Spleen (tissue), 7 donors: ENCODE results near the gene WDR86.

ENCODE experiments used
- POLR2A ChIP-seq, 3 donors: fragments of 450-650 bp; IDR thresholded peaks; one replicate each; pipeline ENCODE4 v1.5.1; 2017; ENCODE audit warnings: antibody characterized with exemption in 3 of 3, mild to moderate bottlenecking in 1 of 3
- TF ChIP-seq, protein P1 (sequence below), 11 experiments: fragments of 200-600 bp in 7 of 11; fragments of 450-650 bp in 4 of 11; sonication (generic) in 4 of 11; IDR thresholded peaks in 8 of 11; conservative IDR thresholded peaks in 3 of 11; 1 replicate in 7 of 11; 2 replicates in 4 of 11; pipeline versions ENCODE4 v1.4.0 to v1.8.0; 2016 to 2021; ENCODE audit warnings: antibody characterized with exemption in 11 of 11, inconsistent platforms in 4 of 11, mild to moderate bottlenecking in 1 of 11
- donor health status: DM: no; HTN: no; CAD: no; lungs with moderate emphysema.
- donor health status: DM: no; HTN: no; CAD: no.
- donor health status: DM: no; HTN: no; CAD: no.

DNA sequence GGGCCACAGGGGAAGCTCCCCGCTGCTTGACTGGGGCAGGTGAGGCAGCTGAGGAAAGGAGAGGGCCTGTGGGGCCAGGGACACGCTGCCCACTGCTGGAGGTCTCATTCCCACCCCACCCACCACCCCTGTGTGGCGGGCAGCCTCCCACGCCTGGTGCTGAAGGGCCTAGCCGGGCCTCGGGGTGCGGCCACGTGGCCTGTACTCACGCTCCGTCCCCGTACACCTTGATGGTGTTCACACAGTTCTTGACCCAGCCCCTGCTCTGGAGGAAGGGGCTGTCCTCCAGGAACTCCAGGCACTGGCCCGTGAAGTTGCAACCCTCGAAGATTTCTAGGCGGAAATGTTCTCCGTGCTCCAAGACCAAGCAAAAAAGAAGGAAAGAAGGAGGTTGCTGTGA, 26.1 kb upstream of the WDR86 start:
- no peak for TF ChIP-seq POLR2A (IDR thresholded peaks at IDR 0.05)
- TF ChIP-seq, protein P1, sequence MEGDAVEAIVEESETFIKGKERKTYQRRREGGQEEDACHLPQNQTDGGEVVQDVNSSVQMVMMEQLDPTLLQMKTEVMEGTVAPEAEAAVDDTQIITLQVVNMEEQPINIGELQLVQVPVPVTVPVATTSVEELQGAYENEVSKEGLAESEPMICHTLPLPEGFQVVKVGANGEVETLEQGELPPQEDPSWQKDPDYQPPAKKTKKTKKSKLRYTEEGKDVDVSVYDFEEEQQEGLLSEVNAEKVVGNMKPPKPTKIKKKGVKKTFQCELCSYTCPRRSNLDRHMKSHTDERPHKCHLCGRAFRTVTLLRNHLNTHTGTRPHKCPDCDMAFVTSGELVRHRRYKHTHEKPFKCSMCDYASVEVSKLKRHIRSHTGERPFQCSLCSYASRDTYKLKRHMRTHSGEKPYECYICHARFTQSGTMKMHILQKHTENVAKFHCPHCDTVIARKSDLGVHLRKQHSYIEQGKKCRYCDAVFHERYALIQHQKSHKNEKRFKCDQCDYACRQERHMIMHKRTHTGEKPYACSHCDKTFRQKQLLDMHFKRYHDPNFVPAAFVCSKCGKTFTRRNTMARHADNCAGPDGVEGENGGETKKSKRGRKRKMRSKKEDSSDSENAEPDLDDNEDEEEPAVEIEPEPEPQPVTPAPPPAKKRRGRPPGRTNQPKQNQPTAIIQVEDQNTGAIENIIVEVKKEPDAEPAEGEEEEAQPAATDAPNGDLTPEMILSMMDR (IDR thresholded peaks at IDR 0.05 in 8 of 11, conservative IDR thresholded peaks at IDR 0.05 in 3 of 11), result no peak
